ENCODE data around the gene CYP24A1. TPM values are rescaled to one million over a fixed set of nuclear protein-coding genes. Genes with fewer than 3 reads are reported as not detected.

The CYP24A1 gene
- total and polyA plus RNA-seq, 2 donors (not counting 3 experiments of a cell fraction or from before 2014, with no cell fraction given), result not detected

DNA sequence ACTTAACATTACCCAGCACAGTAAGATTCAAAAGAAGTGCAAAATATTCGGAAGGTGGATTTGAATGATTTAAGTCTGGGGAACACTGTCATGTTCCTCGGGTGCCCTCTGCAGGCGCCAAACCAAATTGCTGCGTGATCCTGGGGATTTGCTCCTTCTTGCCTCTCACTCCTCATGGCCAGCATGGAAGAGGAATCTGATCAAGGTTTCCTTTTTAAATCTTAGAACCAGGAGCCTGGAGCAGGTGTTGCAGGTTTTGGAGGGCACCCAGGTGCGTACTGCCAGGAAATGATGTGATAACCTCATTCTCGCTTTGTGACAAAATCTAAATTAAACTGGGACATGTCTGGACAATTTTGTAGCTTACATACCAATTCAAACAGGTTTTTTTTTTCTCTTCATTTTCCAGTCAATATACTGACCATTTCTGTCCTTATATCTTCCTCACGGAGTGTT is 26.0 kb upstream of the CYP24A1 start:
- peak; percentile 77 for DNase-seq (ENCODE audit: low read depth, low spot score)

DNA sequence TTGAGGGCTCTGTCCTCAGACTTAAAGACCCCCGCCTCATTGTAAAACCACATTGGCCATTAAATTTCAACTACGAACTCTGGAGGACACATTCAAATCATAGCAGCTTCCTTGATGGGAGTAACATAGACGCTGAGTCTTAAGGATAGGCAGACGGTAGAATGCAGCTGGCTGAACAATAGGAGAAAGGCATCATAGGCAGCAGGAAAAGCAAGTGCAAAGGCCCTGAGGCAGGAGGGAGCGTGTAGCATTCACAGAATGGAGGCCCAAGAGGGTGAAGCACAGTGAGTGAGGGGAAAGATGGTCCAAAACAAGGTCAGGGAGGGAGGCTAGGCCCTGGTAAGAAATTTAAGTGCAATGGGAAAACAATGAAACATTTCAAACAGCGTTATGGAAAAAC is 25.5 kb upstream of the CYP24A1 start:
- Histone ChIP-seq H4K20me1 (replicated peaks; ENCODE audit: control insufficient read depth, extremely low read depth, insufficient read depth, low read length) (no peaks in the 10 kb centered on the region), H3K27ac (ENCODE audit: insufficient read depth, low read depth, low read length) (no peak overlapping the region), H3K79me2 (ENCODE audit: control insufficient read depth, insufficient read depth, low read length) (no peaks in the 10 kb centered on the region), H3K27me3 (ENCODE audit: control insufficient read depth in 2 of 2, insufficient read depth in 2 of 2, low read length in 2 of 2) (no peaks in the 10 kb centered on the region), H2AFZ (ENCODE audit: low read depth, low read length) (no peak overlapping the region), H3K4me1 (ENCODE audit: control insufficient read depth, extremely low read depth, insufficient read depth, low read length) (no peaks in the 10 kb centered on the region), H3K9me3 (replicated peaks; ENCODE audit: control insufficient read depth, insufficient read depth, low read length) (no peaks in the 10 kb centered on the region), H3K4me3 (replicated peaks in 1 of 3; ENCODE audit: insufficient read depth in 1 of 3, low read depth in 1 of 3, low read length in 3 of 3) (no peak overlapping the region), H3K9ac (replicated peaks; ENCODE audit: extremely low read depth, insufficient read depth, low read length) (no peak overlapping the region), H3K4me2 (ENCODE audit: insufficient read depth, low read length) (no peak overlapping the region), H3K36me3 (ENCODE audit: control insufficient read depth in 2 of 2, extremely low read depth in 1 of 2, insufficient read depth in 2 of 2, low read length in 2 of 2) (no peaks in the 10 kb centered on the region), H3K9me1 (replicated peaks; ENCODE audit: control insufficient read depth, extremely low read depth, insufficient read depth, low read length) (no peaks in the 10 kb centered on the region)
- no TSS peak for BruUV-seq (replicated peaks)
- intact Hi-C loops (cut with micrococcal nuclease), result loop anchor here (1.0 to 2.0 kb wide), 3 partner anchors 96 to 258 kb away; no protein-coding TSS in a partner anchor
- dilution Hi-C loops (cut with MboI; ENCODE audit: extremely low pct_ligation_motif_present, low sequenced_read_pairs), result no loop called here
- FAIRE-seq, result no peak
- TF ChIP-seq JUN (IDR thresholded peaks at IDR 0.05; ENCODE audit: borderline replicate concordance, insufficient read depth, insufficient read length, low read depth) (no peak), GATA2 (IDR thresholded peaks at IDR 0.05; ENCODE audit: insufficient read depth, insufficient read length, low read depth, low read length) (no peak), EZH2 (IDR thresholded peaks at IDR 0.05; ENCODE audit: borderline replicate concordance, low read depth, low read length, severe bottlenecking) (no peak), POLR2AphosphoS5 (IDR thresholded peaks at IDR 0.05; ENCODE audit: insufficient read depth, low read depth, low read length) (no peak), POLR2A (IDR thresholded peaks at IDR 0.05; ENCODE audit: low read depth, low read length) (no peak)
- TF ChIP-seq, protein P1, sequence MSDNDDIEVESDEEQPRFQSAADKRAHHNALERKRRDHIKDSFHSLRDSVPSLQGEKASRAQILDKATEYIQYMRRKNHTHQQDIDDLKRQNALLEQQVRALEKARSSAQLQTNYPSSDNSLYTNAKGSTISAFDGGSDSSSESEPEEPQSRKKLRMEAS (IDR thresholded peaks at IDR 0.05; ENCODE audit: insufficient read depth, insufficient read length), result no peak
- TF ChIP-seq, protein P2, sequence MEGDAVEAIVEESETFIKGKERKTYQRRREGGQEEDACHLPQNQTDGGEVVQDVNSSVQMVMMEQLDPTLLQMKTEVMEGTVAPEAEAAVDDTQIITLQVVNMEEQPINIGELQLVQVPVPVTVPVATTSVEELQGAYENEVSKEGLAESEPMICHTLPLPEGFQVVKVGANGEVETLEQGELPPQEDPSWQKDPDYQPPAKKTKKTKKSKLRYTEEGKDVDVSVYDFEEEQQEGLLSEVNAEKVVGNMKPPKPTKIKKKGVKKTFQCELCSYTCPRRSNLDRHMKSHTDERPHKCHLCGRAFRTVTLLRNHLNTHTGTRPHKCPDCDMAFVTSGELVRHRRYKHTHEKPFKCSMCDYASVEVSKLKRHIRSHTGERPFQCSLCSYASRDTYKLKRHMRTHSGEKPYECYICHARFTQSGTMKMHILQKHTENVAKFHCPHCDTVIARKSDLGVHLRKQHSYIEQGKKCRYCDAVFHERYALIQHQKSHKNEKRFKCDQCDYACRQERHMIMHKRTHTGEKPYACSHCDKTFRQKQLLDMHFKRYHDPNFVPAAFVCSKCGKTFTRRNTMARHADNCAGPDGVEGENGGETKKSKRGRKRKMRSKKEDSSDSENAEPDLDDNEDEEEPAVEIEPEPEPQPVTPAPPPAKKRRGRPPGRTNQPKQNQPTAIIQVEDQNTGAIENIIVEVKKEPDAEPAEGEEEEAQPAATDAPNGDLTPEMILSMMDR (IDR thresholded peaks at IDR 0.05; ENCODE audit: extremely low read depth in 1 of 2, insufficient read depth in 1 of 2, low read depth in 1 of 2, low read length in 2 of 2), result no peak
- ChIA-PET POLR2A (no interaction called here), CTCF (interaction anchor here (0.9 to 7.4 kb wide), 10 partner anchors 9 to 1887 kb away, joined by 3 to 116 read pairs (median 8); partner anchors contain the start of gene PFDN4)
- DNase-seq (ENCODE audit: low read depth, low spot score), result no peak

More for the DNA sequence above, 26.0 kb upstream of the CYP24A1 start:
- no peak overlapping the region for H3K27ac ChIP-seq (ENCODE audit: insufficient read depth, low read depth, low read length)
- H3K4me1 ChIP-seq (ENCODE audit: control insufficient read depth, extremely low read depth, insufficient read depth, low read length), result no peaks in the 10 kb centered on the region
- FAIRE-seq, result peak; percentile 96
- no peaks in the 10 kb centered on the region for H3K27me3 ChIP-seq (ENCODE audit: control insufficient read depth in 2 of 2, insufficient read depth in 2 of 2, low read length in 2 of 2)
- H3K9me3 ChIP-seq (replicated peaks; ENCODE audit: control insufficient read depth, insufficient read depth, low read length), result no peaks in the 10 kb centered on the region
- ChIA-PET POLR2A (no interaction called here), CTCF (interaction anchor here (0.6 to 7.4 kb wide), 17 partner anchors 8 to 1887 kb away, joined by 3 to 116 read pairs (median 3); partner anchors contain the start of gene PFDN4)
- H3K9me1 ChIP-seq (replicated peaks; ENCODE audit: control insufficient read depth, extremely low read depth, insufficient read depth, low read length), result no peaks in the 10 kb centered on the region
- intact Hi-C loops (cut with micrococcal nuclease) (loop anchor here (1.0 to 2.0 kb wide), 3 partner anchors 96 to 259 kb away; no protein-coding TSS in a partner anchor), dilution Hi-C loops (cut with MboI; ENCODE audit: extremely low pct_ligation_motif_present, low sequenced_read_pairs) (no loop called here)
- no peak overlapping the region for H3K4me3 ChIP-seq (replicated peaks in 1 of 3; ENCODE audit: insufficient read depth in 1 of 3, low read depth in 1 of 3, low read length in 3 of 3)
- H2AFZ ChIP-seq (ENCODE audit: low read depth, low read length), result no peak overlapping the region
- no peaks in the 10 kb centered on the region for H3K79me2 ChIP-seq (ENCODE audit: control insufficient read depth, insufficient read depth, low read length)
- H4K20me1 ChIP-seq (replicated peaks; ENCODE audit: control insufficient read depth, extremely low read depth, insufficient read depth, low read length), result no peaks in the 10 kb centered on the region
- BruUV-seq (replicated peaks), result no TSS peak
- H3K36me3 ChIP-seq (ENCODE audit: control insufficient read depth in 2 of 2, extremely low read depth in 1 of 2, insufficient read depth in 2 of 2, low read length in 2 of 2), result no peaks in the 10 kb centered on the region
- H3K9ac ChIP-seq (replicated peaks; ENCODE audit: extremely low read depth, insufficient read depth, low read length), result no peak overlapping the region
- TF ChIP-seq, protein P2 (IDR thresholded peaks at IDR 0.05; ENCODE audit: extremely low read depth in 1 of 2, insufficient read depth in 1 of 2, low read depth in 1 of 2, low read length in 2 of 2), result peak; percentile 80 to 84
- TF ChIP-seq JUN (IDR thresholded peaks at IDR 0.05; ENCODE audit: borderline replicate concordance, insufficient read depth, insufficient read length, low read depth), result no peak
- H3K4me2 ChIP-seq (ENCODE audit: insufficient read depth, low read length), result no peak overlapping the region
